Loucy (cell line): Measurements from ENCODE around the gene LFNG.

ENCODE experiments used
- H2AFZ ChIP-seq: fragments of 200-600 bp; sonication (generic); 2 replicates; pipeline ENCODE4 v1.6.0; 2016; ENCODE audit warnings: antibody characterized with exemption, mild to moderate bottlenecking, low read length, moderate library complexity
- H3F3A ChIP-seq: fragments of 200-600 bp; 2 replicates; pipeline ENCODE4 v1.6.0; 2016; ENCODE audit warnings: antibody characterized with exemption, low read depth, mild to moderate bottlenecking
- H3K27me3 ChIP-seq: fragments of 200-600 bp; sonication (generic); 2 replicates; pipeline ENCODE4 v1.6.1; 2014; ENCODE audit warnings: low read length, mild to moderate bottlenecking; ENCODE audit not compliant: insufficient read depth, poor library complexity, severe bottlenecking
- H3K36me3 ChIP-seq: fragments of 200-600 bp; sonication (generic); 2 replicates; pipeline ENCODE4 v1.6.1; 2016; ENCODE audit warnings: low read length; ENCODE audit not compliant: insufficient read depth
- H3K4me1 ChIP-seq: fragments of 200-600 bp; sonication (generic); 2 replicates; pipeline ENCODE4 v1.5.1; 2014; ENCODE audit warnings: low read length, mild to moderate bottlenecking; ENCODE audit not compliant: insufficient read depth, poor library complexity, severe bottlenecking
- H3K4me2 ChIP-seq: fragments of 200-600 bp; sonication (generic); 2 replicates; pipeline ENCODE4 v1.6.0; 2014; ENCODE audit warnings: antibody characterized with exemption, low read length, low read depth, mild to moderate bottlenecking; ENCODE audit not compliant: poor library complexity, severe bottlenecking
- H3K4me3 ChIP-seq: fragments of 200-600 bp; sonication (generic); 2 replicates; pipeline ENCODE4 v1.5.1; 2014; ENCODE audit warnings: low read length, mild to moderate bottlenecking, mixed read lengths; ENCODE audit not compliant: poor library complexity, severe bottlenecking
- H3K79me2 ChIP-seq: fragments of 200-600 bp; sonication (generic); 2 replicates; pipeline ENCODE4 v1.6.1; 2014; ENCODE audit warnings: low read length; ENCODE audit not compliant: insufficient read depth
- H3K9ac ChIP-seq: fragments of 200-600 bp; sonication (generic); 2 replicates; pipeline ENCODE4 v1.6.0; 2014; ENCODE audit warnings: mild to moderate bottlenecking, low read depth, low read length, moderate library complexity; ENCODE audit not compliant: poor library complexity, severe bottlenecking
- H3K9me2 ChIP-seq: fragments of 200-600 bp; sonication (generic); replicated peaks from 2 replicates; pipeline ENCODE4 v1.6.1; 2016; ENCODE audit warnings: low read depth, low read length, mixed read lengths
- H3K9me3 ChIP-seq: fragments of 200-600 bp; sonication (generic); 2 replicates; pipeline ENCODE4 v1.6.1; 2014; ENCODE audit warnings: mild to moderate bottlenecking, antibody characterized with exemption, low read length, low read depth; ENCODE audit not compliant: insufficient read depth
- H4K20me1 ChIP-seq: fragments of 200-600 bp; sonication (generic); 2 replicates; pipeline ENCODE4 v1.6.0; 2014; ENCODE audit warnings: antibody characterized with exemption, low read length, mild to moderate bottlenecking; ENCODE audit not compliant: insufficient read depth, poor library complexity, severe bottlenecking
- EZH2phosphoT487 ChIP-seq: fragments of 200-600 bp; IDR thresholded peaks from 2 replicates; pipeline ENCODE4 v1.6.1; 2018; ENCODE audit warnings: antibody characterized with exemption, mild to moderate bottlenecking, moderate library complexity, borderline replicate concordance
- TF ChIP-seq, protein P1 (sequence below): fragments of 200-600 bp; sonication (generic); conservative IDR thresholded peaks from 2 replicates; pipeline ENCODE4 v1.5.1; 2014; ENCODE audit warnings: mild to moderate bottlenecking, antibody characterized with exemption, low read length

The LFNG gene

DNA sequence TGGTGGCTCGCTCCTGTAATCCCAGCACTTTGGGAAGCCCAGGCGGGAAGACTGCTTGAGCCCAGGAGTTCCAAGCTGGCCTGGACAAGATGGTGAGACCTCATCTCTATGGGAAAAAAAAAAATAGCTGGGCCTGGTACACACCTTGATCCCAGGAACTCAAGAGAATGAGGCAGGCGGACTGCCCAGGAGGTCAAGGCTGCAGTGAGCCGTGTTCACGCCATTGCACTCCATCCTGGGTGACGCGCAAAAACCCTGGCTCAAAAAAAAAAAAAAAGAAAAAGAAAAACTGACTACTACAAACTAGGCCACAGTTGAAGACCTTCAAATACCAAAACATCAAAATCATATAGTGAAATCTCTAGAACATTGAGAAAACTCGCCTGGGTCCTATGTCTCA, 31.8 kb downstream of the LFNG start:
- Histone ChIP-seq H3K79me2 (peaks cover 50% of the 10 kb centered on the region), H3K36me3 (peaks cover 12% of the 10 kb centered on the region; the same call in 1 of the 2 replicates), H3K9ac (no peak overlapping the region), H3K27me3 (no peaks in the 10 kb centered on the region), H3K4me3 (peak overlapping the region; percentile 34), H2AFZ (no peak overlapping the region), H3K9me3 (no peaks in the 10 kb centered on the region), H3K4me1 (peaks cover 45% of the 10 kb centered on the region), H3K9me2 (no peaks in the 10 kb centered on the region), H3F3A (peaks cover 8% of the 10 kb centered on the region; the same call in 1 of the 2 replicates), H3K4me2 (peak overlapping the region; percentile 45), H4K20me1 (peaks cover 26% of the 10 kb centered on the region)
- TF ChIP-seq EZH2phosphoT487, result no peak
- TF ChIP-seq, protein P1, sequence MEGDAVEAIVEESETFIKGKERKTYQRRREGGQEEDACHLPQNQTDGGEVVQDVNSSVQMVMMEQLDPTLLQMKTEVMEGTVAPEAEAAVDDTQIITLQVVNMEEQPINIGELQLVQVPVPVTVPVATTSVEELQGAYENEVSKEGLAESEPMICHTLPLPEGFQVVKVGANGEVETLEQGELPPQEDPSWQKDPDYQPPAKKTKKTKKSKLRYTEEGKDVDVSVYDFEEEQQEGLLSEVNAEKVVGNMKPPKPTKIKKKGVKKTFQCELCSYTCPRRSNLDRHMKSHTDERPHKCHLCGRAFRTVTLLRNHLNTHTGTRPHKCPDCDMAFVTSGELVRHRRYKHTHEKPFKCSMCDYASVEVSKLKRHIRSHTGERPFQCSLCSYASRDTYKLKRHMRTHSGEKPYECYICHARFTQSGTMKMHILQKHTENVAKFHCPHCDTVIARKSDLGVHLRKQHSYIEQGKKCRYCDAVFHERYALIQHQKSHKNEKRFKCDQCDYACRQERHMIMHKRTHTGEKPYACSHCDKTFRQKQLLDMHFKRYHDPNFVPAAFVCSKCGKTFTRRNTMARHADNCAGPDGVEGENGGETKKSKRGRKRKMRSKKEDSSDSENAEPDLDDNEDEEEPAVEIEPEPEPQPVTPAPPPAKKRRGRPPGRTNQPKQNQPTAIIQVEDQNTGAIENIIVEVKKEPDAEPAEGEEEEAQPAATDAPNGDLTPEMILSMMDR, result no peak

GRCh38 chr7:2553108-2553507, 33.5 kb downstream of the LFNG start:
- H4K20me1 ChIP-seq, result peaks cover 23% of the 10 kb centered on the region
- peaks cover 8% of the 10 kb centered on the region; the same call in 1 of the 2 replicates for H3F3A ChIP-seq
- H3K79me2 ChIP-seq, result peaks cover 47% of the 10 kb centered on the region
- H3K4me1 ChIP-seq, result peaks cover 45% of the 10 kb centered on the region
- peak overlapping the region; percentile 74 for H3K4me3 ChIP-seq
- peak overlapping the region; percentile 91 for H3K9ac ChIP-seq
- no peaks in the 10 kb centered on the region for H3K27me3 ChIP-seq
- TF ChIP-seq, protein P1, result no peak
- no peak for TF ChIP-seq EZH2phosphoT487
- H2AFZ ChIP-seq, result no peak overlapping the region
- no peaks in the 10 kb centered on the region for H3K9me2 ChIP-seq
- no peaks in the 10 kb centered on the region for H3K9me3 ChIP-seq
- H3K4me2 ChIP-seq, result peak overlapping the region; percentile 90
- 0 out of 2 replicates have a peak, but pooled peaks cover 3% of the 10 kb centered on the region for H3K36me3 ChIP-seq

DNA sequence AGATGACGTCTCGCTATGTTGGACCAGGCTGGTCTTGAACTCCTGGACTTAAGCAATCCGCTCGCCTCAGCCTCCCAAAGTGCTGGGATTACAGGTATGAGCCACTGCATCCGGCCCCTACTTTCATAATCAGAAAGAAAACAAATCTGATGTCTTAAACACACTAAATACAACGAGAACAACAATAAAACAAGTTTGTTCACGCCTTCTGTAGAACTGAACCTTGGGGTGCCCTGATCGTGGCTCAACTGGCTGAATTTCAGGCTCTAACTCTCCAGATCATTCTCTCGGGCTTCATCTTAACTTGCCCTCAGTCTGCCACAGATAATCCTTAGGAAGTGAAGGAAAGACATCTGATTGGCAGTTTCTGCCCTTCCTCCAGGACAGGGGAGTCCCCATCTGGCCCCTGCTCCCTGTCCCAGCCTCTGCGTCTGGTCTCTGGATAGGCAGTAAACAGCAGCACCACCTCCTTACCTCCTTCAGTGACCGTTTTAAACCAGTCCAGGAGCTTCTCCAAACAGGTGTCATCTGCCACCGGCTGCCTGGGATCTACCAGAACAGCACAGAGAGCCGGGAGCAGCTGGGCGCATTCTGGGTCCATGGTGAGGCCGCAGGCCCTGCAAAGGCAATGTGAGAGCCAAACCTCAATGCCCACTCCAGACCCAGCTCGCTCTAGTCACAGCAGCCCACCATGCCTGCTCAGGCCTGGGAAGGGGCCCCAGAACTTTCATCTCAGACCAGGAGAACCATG, 34.4 kb downstream of the LFNG start:
- no peaks in the 10 kb centered on the region for H3K9me2 ChIP-seq
- H3K9ac ChIP-seq, result peak overlapping the region; percentile 91
- H3F3A ChIP-seq, result peaks cover 8% of the 10 kb centered on the region; the same call in 1 of the 2 replicates
- peaks cover 47% of the 10 kb centered on the region for H3K79me2 ChIP-seq
- no peaks in the 10 kb centered on the region for H3K9me3 ChIP-seq
- no peak overlapping the region for H2AFZ ChIP-seq
- H4K20me1 ChIP-seq, result peaks cover 22% of the 10 kb centered on the region
- peaks cover 46% of the 10 kb centered on the region for H3K4me1 ChIP-seq
- peak overlapping the region; percentile 74 for H3K4me3 ChIP-seq
- H3K36me3 ChIP-seq, result 0 out of 2 replicates have a peak, but pooled peaks cover 3% of the 10 kb centered on the region
- H3K4me2 ChIP-seq, result peak overlapping the region; percentile 90
- TF ChIP-seq EZH2phosphoT487, result no peak
- TF ChIP-seq, protein P1, result no peak
- H3K27me3 ChIP-seq, result no peaks in the 10 kb centered on the region
